Measurements from ENCODE around the gene DENND2D.

Gene DENND2D

DNA sequence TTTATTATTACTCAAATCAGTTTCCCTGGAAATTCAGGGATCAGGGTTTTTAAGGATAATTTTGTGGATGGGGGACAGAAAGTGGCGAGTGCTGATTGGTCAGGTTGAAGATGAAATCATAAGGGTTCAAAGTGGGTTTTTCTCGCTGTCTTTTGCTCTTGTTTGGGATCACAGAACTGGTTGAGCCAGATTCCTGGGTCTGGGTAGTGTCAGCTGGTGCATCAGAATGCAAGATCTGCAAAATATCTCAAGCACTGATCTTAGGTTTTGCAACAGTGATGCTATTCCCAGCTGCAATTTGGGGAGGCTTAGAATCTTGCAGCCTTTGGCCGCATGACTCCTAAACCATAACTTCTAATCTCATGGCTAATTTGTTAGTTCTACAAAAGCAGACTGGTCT is 36.4 kb upstream of the DENND2D start:
- H3K9ac ChIP-seq (ENCODE audit: insufficient read length, low read depth): no peak overlapping the region
- H3K27me3 ChIP-seq (ENCODE audit: insufficient read depth, insufficient read length): no peaks in the 10 kb centered on the region
- H3K4me3 ChIP-seq (ENCODE audit: insufficient read length, low read depth): no peak overlapping the region
- peaks cover 12% of the 10 kb centered on the region; the same call in 1 of the 2 replicates for H3K9me3 ChIP-seq (ENCODE audit: insufficient read depth, low read length)
- no peak for DNase-seq (ENCODE audit: low read depth, low spot score)
- H3K4me1 ChIP-seq (ENCODE audit: insufficient read depth, insufficient read length): no peaks in the 10 kb centered on the region
- H3K36me3 ChIP-seq (ENCODE audit: insufficient read depth, insufficient read length, low read length): no peaks in the 10 kb centered on the region
- TF ChIP-seq SUZ12 (IDR thresholded peaks at IDR 0.05; ENCODE audit: extremely low read depth, insufficient read depth, insufficient read length) (no peak), ZNF274 (IDR thresholded peaks at IDR 0.05; ENCODE audit: low read depth, low read length) (no peak), YY1 (IDR thresholded peaks at IDR 0.05; ENCODE audit: insufficient read depth, insufficient read length) (no peak)

DNA sequence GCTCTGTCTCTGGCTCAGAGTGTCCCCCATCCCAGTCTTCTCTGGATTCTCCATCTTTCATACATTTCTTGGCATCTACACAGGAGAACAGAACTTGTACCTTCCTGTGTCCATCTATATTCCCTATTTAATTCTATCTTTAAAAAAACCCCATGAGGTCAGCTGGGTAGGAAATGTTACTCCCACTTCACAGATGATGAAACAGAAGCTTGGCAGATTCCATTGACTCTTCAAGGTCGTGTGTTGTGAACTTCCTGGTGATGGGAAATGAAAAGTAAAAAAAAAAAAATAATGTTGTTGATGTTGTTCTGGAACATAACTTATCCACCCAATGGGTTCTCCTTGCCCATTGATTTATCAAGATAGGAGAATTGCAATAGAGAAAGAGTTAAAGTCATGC is 35.9 kb upstream of the DENND2D start:
- TF ChIP-seq SUZ12 (IDR thresholded peaks at IDR 0.05; ENCODE audit: extremely low read depth, insufficient read depth, insufficient read length) (no peak), ZNF274 (IDR thresholded peaks at IDR 0.05; ENCODE audit: low read depth, low read length) (no peak), YY1 (IDR thresholded peaks at IDR 0.05; ENCODE audit: insufficient read depth, insufficient read length) (no peak)

DNA sequence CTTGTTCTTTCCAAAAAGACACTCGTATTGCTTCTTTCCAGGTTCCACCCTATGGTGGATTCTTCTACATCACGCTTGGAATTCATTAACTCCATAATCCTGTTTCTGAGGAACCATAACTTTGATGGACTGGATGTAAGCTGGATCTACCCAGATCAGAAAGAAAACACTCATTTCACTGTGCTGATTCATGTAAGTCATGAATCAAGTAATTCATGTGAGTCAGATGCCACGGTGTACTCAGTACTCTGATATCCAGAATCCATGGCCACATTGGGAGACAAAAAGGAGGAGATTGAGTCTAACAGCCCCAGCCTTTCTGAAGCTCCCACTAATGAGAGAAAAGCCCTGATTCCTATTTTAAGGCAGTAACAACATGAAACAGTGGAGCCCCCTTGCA is 34.4 kb upstream of the DENND2D start:
- peaks cover 12% of the 10 kb centered on the region; the same call in 1 of the 2 replicates for H3K9me3 ChIP-seq (ENCODE audit: insufficient read depth, low read length)
- no peak for DNase-seq (ENCODE audit: low read depth, low spot score)
- no peaks in the 10 kb centered on the region for H3K4me1 ChIP-seq (ENCODE audit: insufficient read depth, insufficient read length)
- H3K27me3 ChIP-seq (ENCODE audit: insufficient read depth, insufficient read length): no peaks in the 10 kb centered on the region
- no peak overlapping the region for H3K9ac ChIP-seq (ENCODE audit: insufficient read length, low read depth)
- no peaks in the 10 kb centered on the region for H3K36me3 ChIP-seq (ENCODE audit: insufficient read depth, insufficient read length, low read length)
- no peak for TF ChIP-seq ZNF274 (IDR thresholded peaks at IDR 0.05; ENCODE audit: low read depth, low read length)
- no peak for TF ChIP-seq YY1 (IDR thresholded peaks at IDR 0.05; ENCODE audit: insufficient read depth, insufficient read length)
- no peak for TF ChIP-seq SUZ12 (IDR thresholded peaks at IDR 0.05; ENCODE audit: extremely low read depth, insufficient read depth, insufficient read length)
- no peak overlapping the region for H3K4me3 ChIP-seq (ENCODE audit: insufficient read length, low read depth)

More for the DNA sequence above, 35.9 kb upstream of the DENND2D start:
- Histone ChIP-seq H3K4me1 (ENCODE audit: insufficient read depth, insufficient read length) (no peaks in the 10 kb centered on the region), H3K36me3 (ENCODE audit: insufficient read depth, insufficient read length, low read length) (no peaks in the 10 kb centered on the region), H3K4me3 (ENCODE audit: insufficient read length, low read depth) (no peak overlapping the region), H3K27me3 (ENCODE audit: insufficient read depth, insufficient read length) (no peaks in the 10 kb centered on the region), H3K9me3 (ENCODE audit: insufficient read depth, low read length) (peaks cover 12% of the 10 kb centered on the region; the same call in 1 of the 2 replicates), H3K9ac (ENCODE audit: insufficient read length, low read depth) (no peak overlapping the region)
- no peak for DNase-seq (ENCODE audit: low read depth, low spot score)

DNA sequence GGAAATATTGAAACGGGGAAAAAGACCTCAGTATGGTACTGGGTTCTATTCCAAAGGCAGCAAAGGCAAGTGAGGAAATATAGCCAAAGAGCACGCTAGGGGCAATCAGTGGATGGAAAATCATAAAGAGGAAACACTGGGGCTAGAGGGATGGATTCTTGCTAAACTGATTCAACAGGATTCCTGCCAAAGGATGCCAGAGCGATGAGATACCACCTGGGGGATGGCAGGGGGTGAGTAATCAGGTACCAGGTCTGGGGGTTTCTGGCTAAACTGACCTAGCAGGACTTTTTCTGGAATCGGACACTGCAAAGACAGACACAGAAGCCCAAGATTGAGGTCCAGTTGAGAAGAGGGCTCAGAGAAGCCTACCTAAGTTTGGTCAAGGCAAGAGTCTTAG is 33.8 kb upstream of the DENND2D start:
- Histone ChIP-seq H3K4me3 (ENCODE audit: insufficient read length, low read depth) (no peak overlapping the region), H3K36me3 (ENCODE audit: insufficient read depth, insufficient read length, low read length) (no peaks in the 10 kb centered on the region), H3K9me3 (ENCODE audit: insufficient read depth, low read length) (peaks cover 12% of the 10 kb centered on the region; the same call in 1 of the 2 replicates), H3K9ac (ENCODE audit: insufficient read length, low read depth) (no peak overlapping the region), H3K4me1 (ENCODE audit: insufficient read depth, insufficient read length) (no peaks in the 10 kb centered on the region), H3K27me3 (ENCODE audit: insufficient read depth, insufficient read length) (no peaks in the 10 kb centered on the region)
- TF ChIP-seq SUZ12 (IDR thresholded peaks at IDR 0.05; ENCODE audit: extremely low read depth, insufficient read depth, insufficient read length) (no peak), YY1 (IDR thresholded peaks at IDR 0.05; ENCODE audit: insufficient read depth, insufficient read length) (no peak), ZNF274 (IDR thresholded peaks at IDR 0.05; ENCODE audit: low read depth, low read length) (no peak)
- no peak for DNase-seq (ENCODE audit: low read depth, low spot score)

DNA sequence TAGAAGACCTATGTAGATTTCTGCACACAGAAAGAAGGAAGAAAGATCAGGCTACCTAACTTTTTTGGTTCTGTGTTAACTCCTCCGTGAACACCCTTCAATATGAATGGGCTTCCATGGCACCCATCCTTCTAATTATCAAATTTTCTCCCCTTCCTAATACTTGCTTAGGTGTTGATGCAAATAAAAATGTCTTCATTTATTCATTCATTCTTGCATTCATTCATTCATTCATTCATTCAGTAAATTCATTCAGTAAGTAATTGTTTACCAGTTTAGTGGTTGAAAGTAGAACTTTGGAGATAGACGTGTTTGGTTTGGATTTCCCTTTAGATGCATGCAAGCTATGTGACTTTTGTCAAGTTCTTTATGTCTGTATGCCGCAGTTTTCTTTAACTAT is 31.7 kb upstream of the DENND2D start:
- Histone ChIP-seq H3K9ac (ENCODE audit: insufficient read length, low read depth) (no peak overlapping the region), H3K27me3 (ENCODE audit: insufficient read depth, insufficient read length) (no peaks in the 10 kb centered on the region), H3K4me1 (ENCODE audit: insufficient read depth, insufficient read length) (no peaks in the 10 kb centered on the region), H3K36me3 (ENCODE audit: insufficient read depth, insufficient read length, low read length) (no peaks in the 10 kb centered on the region), H3K4me3 (ENCODE audit: insufficient read length, low read depth) (no peak overlapping the region), H3K9me3 (ENCODE audit: insufficient read depth, low read length) (peaks cover 12% of the 10 kb centered on the region; the same call in 1 of the 2 replicates)
- TF ChIP-seq ZNF274 (IDR thresholded peaks at IDR 0.05; ENCODE audit: low read depth, low read length): no peak
- DNase-seq (ENCODE audit: low read depth, low spot score): no peak

DNA sequence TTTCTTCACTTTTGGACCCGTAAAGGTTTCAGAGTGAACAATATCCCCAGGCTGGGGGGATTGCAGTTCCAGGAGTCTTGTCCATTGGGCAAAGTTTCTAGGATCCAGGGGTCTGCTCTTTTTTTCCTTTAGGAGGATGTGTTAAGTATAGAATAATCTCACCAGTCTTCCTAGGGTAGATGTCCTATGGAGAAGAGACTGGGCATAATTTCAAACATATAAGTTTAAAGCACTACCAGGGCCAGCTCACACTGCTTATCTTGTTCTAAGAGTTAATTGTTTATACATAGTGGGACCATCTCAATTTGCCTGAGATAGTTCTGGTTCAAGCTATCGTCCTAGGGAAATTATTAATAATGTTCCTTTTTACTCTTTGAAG is 28.3 kb upstream of the DENND2D start:
- no peaks in the 10 kb centered on the region for H3K27me3 ChIP-seq (ENCODE audit: insufficient read depth, insufficient read length)
- H3K9ac ChIP-seq (ENCODE audit: insufficient read length, low read depth): no peak overlapping the region
- no peak for DNase-seq (ENCODE audit: low read depth, low spot score)
- TF ChIP-seq YY1 (IDR thresholded peaks at IDR 0.05; ENCODE audit: insufficient read depth, insufficient read length) (no peak), ZNF274 (IDR thresholded peaks at IDR 0.05; ENCODE audit: low read depth, low read length) (no peak)
- no peaks in the 10 kb centered on the region for H3K36me3 ChIP-seq (ENCODE audit: insufficient read depth, insufficient read length, low read length)
- H3K4me3 ChIP-seq (ENCODE audit: insufficient read length, low read depth): no peak overlapping the region
- no peaks in the 10 kb centered on the region for H3K4me1 ChIP-seq (ENCODE audit: insufficient read depth, insufficient read length)
- peaks cover 12% of the 10 kb centered on the region; the same call in 1 of the 2 replicates for H3K9me3 ChIP-seq (ENCODE audit: insufficient read depth, low read length)

DNA sequence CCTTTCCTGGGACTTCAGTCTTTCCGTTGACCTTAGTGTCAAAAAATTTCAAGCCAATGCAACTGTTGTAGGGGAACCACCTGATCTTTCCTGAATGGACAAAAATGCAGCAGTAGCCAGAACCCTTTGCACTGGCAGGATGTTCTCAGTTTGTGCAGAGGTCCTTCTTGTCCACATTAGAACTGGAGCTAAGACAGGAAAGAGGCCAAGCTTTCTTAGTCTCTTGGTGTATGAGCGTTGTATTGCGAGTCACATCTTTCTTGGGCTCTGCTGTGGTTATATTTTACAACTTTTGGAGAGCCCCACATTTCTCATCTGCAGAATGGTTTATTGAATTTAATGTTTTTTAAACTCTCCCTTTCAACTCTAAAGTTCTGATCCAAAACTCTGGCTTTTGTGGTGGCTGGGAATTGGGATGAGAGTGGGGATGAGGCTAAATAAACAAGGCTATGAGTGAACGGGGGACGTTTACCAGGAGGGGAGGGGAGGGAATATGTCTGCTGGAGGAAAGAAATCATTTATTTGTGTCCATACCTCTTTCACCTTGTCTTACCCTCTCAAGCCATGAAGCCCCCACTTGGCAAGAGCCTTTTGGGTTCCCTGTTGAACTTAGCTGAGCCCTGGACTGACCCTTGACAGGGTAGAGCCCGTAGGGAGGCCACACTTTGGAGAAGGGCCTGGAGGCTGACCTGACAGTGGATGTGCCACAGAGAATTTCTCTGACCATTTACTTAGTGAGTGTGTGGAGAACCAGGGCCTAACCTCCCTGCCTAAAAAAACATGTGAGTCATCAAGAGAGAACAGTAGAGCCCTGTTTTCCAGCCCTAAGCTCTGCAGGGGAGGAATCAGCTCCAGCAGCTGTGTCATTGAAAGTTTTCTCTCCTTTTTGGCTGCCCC is 27.7 kb upstream of the DENND2D start:
- no peak overlapping the region for H3K4me3 ChIP-seq (ENCODE audit: insufficient read length, low read depth)
- no peaks in the 10 kb centered on the region for H3K36me3 ChIP-seq (ENCODE audit: insufficient read depth, insufficient read length, low read length)
- no peak for TF ChIP-seq ZNF274 (IDR thresholded peaks at IDR 0.05; ENCODE audit: low read depth, low read length)
- TF ChIP-seq YY1 (IDR thresholded peaks at IDR 0.05; ENCODE audit: insufficient read depth, insufficient read length): no peak
- no peak for TF ChIP-seq SUZ12 (IDR thresholded peaks at IDR 0.05; ENCODE audit: extremely low read depth, insufficient read depth, insufficient read length)
- no peak overlapping the region for H3K9ac ChIP-seq (ENCODE audit: insufficient read length, low read depth)
- H3K27me3 ChIP-seq (ENCODE audit: insufficient read depth, insufficient read length): no peaks in the 10 kb centered on the region
- no peak for DNase-seq (ENCODE audit: low read depth, low spot score)
- H3K4me1 ChIP-seq (ENCODE audit: insufficient read depth, insufficient read length): no peaks in the 10 kb centered on the region
- H3K9me3 ChIP-seq (ENCODE audit: insufficient read depth, low read length): peaks cover 9% of the 10 kb centered on the region; the same call in 1 of the 2 replicates

Measured in NT2/D1 (cell line).